ENCODE results near the gene KLF11.

Gene KLF11

GRCh38 chr2:10043906-10044601 is 704 bp downstream of the KLF11 start:
- DNase-seq: peak; percentile 97

GRCh38 chr2:10045561-10046355 is 2.4 kb downstream of the KLF11 start:
- DNase-seq: no peak

- DNase-seq: no peak
Measured at GRCh38 chr2:10046931-10047330, 3.6 kb downstream of the KLF11 start.

GRCh38 chr2:10047616-10048500 is 4.5 kb downstream of the KLF11 start:
- DNase-seq: no peak

- DNase-seq: no peak
Measured at GRCh38 chr2:10048501-10049171, 5.3 kb downstream of the KLF11 start.

- no peak for DNase-seq
Measured at GRCh38 chr2:10052216-10052615, 8.9 kb downstream of the KLF11 start.

- DNase-seq: no peak
Measured at GRCh38 chr2:10053351-10053750, 10.0 kb downstream of the KLF11 start.

GRCh38 chr2:10054424-10054823 is 11.1 kb downstream of the KLF11 start:
- DNase-seq: no peak

- DNase-seq: no peak
Measured at GRCh38 chr2:10054976-10055375, 11.6 kb downstream of the KLF11 start.

GRCh38 chr2:10056439-10056838 is 13.1 kb downstream of the KLF11 start:
- DNase-seq: no peak

- DNase-seq: peak; percentile 87
Measured at GRCh38 chr2:10057231-10058107, 14.1 kb downstream of the KLF11 start.

- no peak for DNase-seq
Measured at GRCh38 chr2:10058251-10059015, 15.1 kb downstream of the KLF11 start.

GRCh38 chr2:10059016-10059351 is 15.6 kb downstream of the KLF11 start:
- no peak for DNase-seq

- DNase-seq: no peak
Measured at GRCh38 chr2:10059552-10060335, 16.4 kb downstream of the KLF11 start.

GRCh38 chr2:10061221-10061925 is 18.0 kb downstream of the KLF11 start:
- no peak for DNase-seq

GRCh38 chr2:10062931-10063365 is 19.6 kb downstream of the KLF11 start:
- DNase-seq: no peak

- DNase-seq: no peak
Measured at GRCh38 chr2:10063566-10063965, 20.2 kb downstream of the KLF11 start.

GRCh38 chr2:10064932-10065772 is 21.8 kb downstream of the KLF11 start:
- DNase-seq: no peak

- no peak for DNase-seq
Measured at GRCh38 chr2:10065773-10066055, 22.4 kb downstream of the KLF11 start.

Data from right forelimb (tissue), 1 donor.